22Rv1 (cell line): ENCODE data around the gene PARP14.

Source experiments
- CTCF ChIP-seq: fragments of 450-650 bp; IDR thresholded peaks from 2 replicates; pipeline ENCODE4 v1.5.1; 2017; ENCODE audit warnings: mild to moderate bottlenecking
- ZFX ChIP-seq: fragments of 450-650 bp; IDR thresholded peaks from 2 replicates; pipeline ENCODE4 v1.6.1; 2017; ENCODE audit warnings: antibody characterized with exemption, borderline replicate concordance

GRCh38 chr3:122742234-122742633 lies 61.6 kb downstream of the PARP14 start:
- TF ChIP-seq CTCF (no peak), ZFX (no peak)
